GM21619 (cell line): Measurements from ENCODE around the gene DDB1.
A peak's percentile ranks its signal among the peaks of the same experiment; 100 is the strongest.
"Not testable (repeated sequence)": the region's sequence is repeated elsewhere in the genome, so short reads cannot be mapped to it uniquely, and the experiment has no call there.

Experiments
- ATAC-seq: cut with Tn5 transposase; IDR thresholded peaks from one replicate; pipeline ENCODE4 v1.9.1; 2021; ENCODE audit not compliant: unreplicated experiment

DDB1 gene

GRCh38 chr11:61273178-61274078 lies 59.5 kb downstream of the DDB1 start:
- ATAC-seq = no peak

- no peak for ATAC-seq
These were observed 60.2 kb downstream of the DDB1 start for GRCh38 chr11:61272731-61273130.

- no peak for ATAC-seq
These were observed 62.4 kb downstream of the DDB1 start for GRCh38 chr11:61270354-61271076.

GRCh38 chr11:61268588-61269250 lies 64.2 kb downstream of the DDB1 start:
- no peak for ATAC-seq

- ATAC-seq = no peak
These were observed 65.5 kb downstream of the DDB1 start for GRCh38 chr11:61267437-61267841.

GRCh38 chr11:61266602-61267001 lies 66.3 kb downstream of the DDB1 start:
- ATAC-seq = no peak

- ATAC-seq = no peak
These were observed 67.5 kb downstream of the DDB1 start for GRCh38 chr11:61265357-61265756.

GRCh38 chr11:61264795-61265194 lies 68.1 kb downstream of the DDB1 start:
- no peak for ATAC-seq

GRCh38 chr11:61264371-61264770 lies 68.5 kb downstream of the DDB1 start:
- no peak for ATAC-seq

- ATAC-seq = no peak
These were observed 73.5 kb downstream of the DDB1 start for GRCh38 chr11:61259363-61259762.

- no peak for ATAC-seq
These were observed 74.4 kb downstream of the DDB1 start for GRCh38 chr11:61258546-61258945.

GRCh38 chr11:61256710-61257482 lies 76.0 kb downstream of the DDB1 start:
- ATAC-seq = no peak

- peak; percentile 76 for ATAC-seq
These were observed 78.4 kb downstream of the DDB1 start for GRCh38 chr11:61254403-61255025.

- not testable (repeated sequence) for ATAC-seq
These were observed 80.6 kb downstream of the DDB1 start for GRCh38 chr11:61252332-61252731.

GRCh38 chr11:61250796-61251765 lies 81.8 kb downstream of the DDB1 start:
- ATAC-seq = not testable (repeated sequence)
